SJSA1 (cell line): Measurements from ENCODE around the gene DOCK9. TPM values are rescaled to one million over a fixed set of nuclear protein-coding genes. Genes with fewer than 3 reads are reported as not detected.

Experiments
- DNase-seq, 2 experiments: peaks; one replicate each; pipeline ENCODE4 v3.0.0-alpha.2; 2015 to 2020; ENCODE audit warnings: low spot score in 2 of 2, low read depth in 1 of 2
- H3K27ac ChIP-seq: fragments of 250-450 bp; sonication (Bioruptor Pico); 2 replicates; pipeline ENCODE4 v1.5.1; 2020; ENCODE audit warnings: mild to moderate bottlenecking, moderate library complexity
- H3K27me3 ChIP-seq: fragments of 250-450 bp; sonication (Bioruptor Pico); replicated peaks from 2 replicates; pipeline ENCODE4 v1.5.1; 2020; ENCODE audit warnings: mild to moderate bottlenecking, moderate library complexity
- H3K36me3 ChIP-seq: fragments of 250-450 bp; sonication (Bioruptor Pico); 2 replicates; pipeline ENCODE4 v1.5.1; 2020; ENCODE audit warnings: mild to moderate bottlenecking
- H3K4me1 ChIP-seq: fragments of 250-450 bp; sonication (Bioruptor Pico); replicated peaks from 2 replicates; pipeline ENCODE4 v1.6.1; 2021; ENCODE audit warnings: mild to moderate bottlenecking
- H3K4me3 ChIP-seq: fragments of 250-450 bp; sonication (Bioruptor Pico); 2 replicates; pipeline ENCODE4 v1.5.1; 2020; ENCODE audit warnings: mild to moderate bottlenecking
- H3K9me3 ChIP-seq: fragments of 250-450 bp; sonication (Bioruptor Pico); replicated peaks from 2 replicates; pipeline ENCODE4 v1.5.1; 2020; ENCODE audit warnings: mild to moderate bottlenecking
- total RNA-seq: library from RNA; depleted of rRNA; stranded (reverse); fragments of >200 nt; shearing (Covaris generic); gene quantifications from 2 replicates; pipeline ENCODE4 v1.2.3, GENCODE V29; 2014

The DOCK9 gene
- total RNA-seq, 1 experiment from 2014 or later = 122 TPM

DNA sequence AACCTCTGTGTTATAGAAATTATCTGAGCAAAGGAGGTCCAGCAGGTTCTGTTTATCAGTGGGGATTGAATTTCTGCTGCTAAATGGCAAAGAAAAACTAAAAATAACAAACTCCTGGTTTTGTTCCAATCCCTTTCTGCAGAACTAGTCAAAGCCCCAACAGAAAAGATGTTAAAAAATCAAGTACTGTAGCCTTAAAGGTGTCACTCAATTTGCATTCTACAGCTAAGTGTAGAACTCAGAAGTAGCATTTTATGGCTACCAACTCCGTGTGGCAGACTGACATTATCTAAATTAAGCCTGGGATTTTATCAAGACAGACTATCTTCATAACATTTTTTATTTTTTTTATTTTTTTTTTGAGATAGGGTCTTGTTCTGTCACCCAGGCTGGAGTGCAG lies 133.8 kb downstream of the DOCK9 start:
- Histone ChIP-seq H3K36me3 (peaks cover 15% of the 10 kb centered on the region), H3K27ac (no peak overlapping the region), H3K27me3 (no peaks in the 10 kb centered on the region), H3K9me3 (no peaks in the 10 kb centered on the region), H3K4me3 (no peak overlapping the region), H3K4me1 (no peaks in the 10 kb centered on the region)
- no peak for DNase-seq

- Histone ChIP-seq H3K4me3 (no peak overlapping the region), H3K9me3 (no peaks in the 10 kb centered on the region), H3K4me1 (no peaks in the 10 kb centered on the region), H3K27ac (no peak overlapping the region), H3K36me3 (peaks cover 15% of the 10 kb centered on the region), H3K27me3 (no peaks in the 10 kb centered on the region)
- DNase-seq = peak in 1 of 2 experiments; percentile 46
These were observed 134.4 kb downstream of the DOCK9 start for GRCh38 chr13:98843482-98843877.

- Histone ChIP-seq H3K27me3 (no peaks in the 10 kb centered on the region), H3K36me3 (peaks cover 15% of the 10 kb centered on the region), H3K4me1 (no peaks in the 10 kb centered on the region), H3K9me3 (no peaks in the 10 kb centered on the region), H3K27ac (no peak overlapping the region), H3K4me3 (no peak overlapping the region)
- DNase-seq = peak; percentile 88 to 97
These were observed 134.9 kb downstream of the DOCK9 start for GRCh38 chr13:98842858-98843481.

GRCh38 chr13:98842070-98842469 lies 135.8 kb downstream of the DOCK9 start:
- Histone ChIP-seq H3K9me3 (no peaks in the 10 kb centered on the region), H3K27me3 (no peaks in the 10 kb centered on the region), H3K27ac (no peak overlapping the region), H3K4me1 (no peaks in the 10 kb centered on the region), H3K4me3 (no peak overlapping the region), H3K36me3 (peaks cover 12% of the 10 kb centered on the region)
- DNase-seq = peak in 1 of 2 experiments; percentile 59

- no peak overlapping the region for H3K4me3 ChIP-seq
- DNase-seq = peak; percentile 85 to 95
- H3K27me3 ChIP-seq = no peaks in the 10 kb centered on the region
- no peaks in the 10 kb centered on the region for H3K4me1 ChIP-seq
- H3K36me3 ChIP-seq = peaks cover 5% of the 10 kb centered on the region
- H3K9me3 ChIP-seq = no peaks in the 10 kb centered on the region
- H3K27ac ChIP-seq = no peak overlapping the region
These were observed 137.8 kb downstream of the DOCK9 start for GRCh38 chr13:98839856-98840769.

DNA sequence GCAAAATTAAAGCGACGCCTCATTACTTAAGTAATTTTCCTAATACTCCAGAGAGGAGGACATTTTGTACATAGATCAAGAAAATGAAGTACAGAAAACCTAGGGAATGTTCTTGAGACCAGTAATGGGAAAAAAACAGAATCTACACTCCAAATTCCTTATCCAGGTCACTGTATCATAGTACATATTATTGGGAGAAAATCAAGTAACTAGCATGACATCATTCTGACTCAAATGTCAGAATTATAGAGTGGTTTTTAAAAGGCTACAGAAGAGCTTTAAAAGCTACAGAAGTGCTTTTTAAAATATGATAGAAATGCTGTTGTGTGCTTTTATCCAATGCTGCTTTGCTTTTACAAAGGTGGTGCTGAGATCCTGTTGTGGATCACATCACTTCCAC lies 139.1 kb downstream of the DOCK9 start:
- Histone ChIP-seq H3K4me1 (no peaks in the 10 kb centered on the region), H3K27me3 (no peaks in the 10 kb centered on the region), H3K27ac (no peak overlapping the region), H3K36me3 (peaks cover 3% of the 10 kb centered on the region; the same call in 1 of the 2 replicates), H3K9me3 (no peaks in the 10 kb centered on the region), H3K4me3 (no peak overlapping the region)
- DNase-seq = no peak

DNA sequence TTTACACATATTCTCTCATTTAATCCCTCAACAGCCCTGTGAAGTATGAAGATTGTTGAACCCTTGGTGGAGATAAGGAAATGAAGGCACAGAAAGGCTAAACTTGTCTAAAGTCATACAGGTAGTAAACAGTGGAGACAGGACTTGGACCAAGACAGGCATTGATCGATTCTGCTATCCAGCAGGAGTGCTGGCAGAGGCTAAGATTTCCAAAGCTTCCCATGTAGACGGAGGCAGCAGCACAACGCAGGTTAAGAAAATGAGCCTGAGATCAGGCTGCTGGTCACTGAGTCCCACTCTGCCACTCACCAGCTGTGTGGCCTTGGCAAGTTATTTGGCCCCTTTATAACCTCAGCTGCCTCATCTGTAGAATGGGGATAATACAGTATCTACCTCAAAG lies 140.0 kb downstream of the DOCK9 start:
- Histone ChIP-seq H3K36me3 (peaks cover 3% of the 10 kb centered on the region; the same call in 1 of the 2 replicates), H3K4me1 (no peaks in the 10 kb centered on the region), H3K27ac (no peak overlapping the region), H3K27me3 (no peaks in the 10 kb centered on the region), H3K9me3 (no peaks in the 10 kb centered on the region), H3K4me3 (no peak overlapping the region)
- peak in 1 of 2 experiments; percentile 62 for DNase-seq

- Histone ChIP-seq H3K4me3 (no peak overlapping the region), H3K36me3 (peaks cover 13% of the 10 kb centered on the region), H3K9me3 (no peaks in the 10 kb centered on the region), H3K27me3 (no peaks in the 10 kb centered on the region), H3K27ac (no peak overlapping the region), H3K4me1 (no peaks in the 10 kb centered on the region)
- DNase-seq = peak in 1 of 2 experiments; percentile 59
These were observed 142.7 kb downstream of the DOCK9 start for GRCh38 chr13:98835156-98835555.

GRCh38 chr13:98834254-98834960 lies 143.5 kb downstream of the DOCK9 start:
- no peak overlapping the region for H3K27ac ChIP-seq
- H3K4me1 ChIP-seq = no peaks in the 10 kb centered on the region
- DNase-seq = peak in 1 of 2 experiments; percentile 61

GRCh38 chr13:98831236-98831635 lies 146.6 kb downstream of the DOCK9 start:
- no peak overlapping the region for H3K27ac ChIP-seq
- H3K9me3 ChIP-seq = no peaks in the 10 kb centered on the region
- no peaks in the 10 kb centered on the region for H3K4me1 ChIP-seq
- no peaks in the 10 kb centered on the region for H3K27me3 ChIP-seq
- peak in 1 of 2 experiments; percentile 60 for DNase-seq
- no peak overlapping the region for H3K4me3 ChIP-seq
- peaks cover 46% of the 10 kb centered on the region for H3K36me3 ChIP-seq

More at GRCh38 chr13:98834254-98834960, 143.5 kb downstream of the DOCK9 start:
- Histone ChIP-seq H3K9me3 (no peaks in the 10 kb centered on the region), H3K27me3 (no peaks in the 10 kb centered on the region), H3K36me3 (peaks cover 21% of the 10 kb centered on the region), H3K4me3 (no peak overlapping the region)

DNA sequence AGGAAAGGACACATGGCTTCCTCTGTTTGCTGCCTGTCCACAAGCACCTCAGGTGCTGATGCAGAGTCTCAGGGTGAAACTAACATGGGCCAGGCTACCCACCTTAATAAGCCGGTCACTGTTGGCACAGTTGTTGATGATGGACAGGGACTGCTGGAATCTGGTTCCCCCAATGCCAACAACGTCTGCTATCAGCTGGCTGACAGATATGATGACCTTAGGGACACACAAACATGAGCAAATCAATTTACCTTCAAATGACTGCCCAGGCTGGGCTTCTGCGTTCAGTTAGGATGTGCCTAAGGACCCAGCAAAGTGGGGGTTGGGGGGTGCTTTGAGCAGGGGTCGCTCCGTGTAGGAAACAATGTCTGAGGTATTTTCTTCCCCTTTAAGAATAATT lies 148.3 kb downstream of the DOCK9 start:
- Histone ChIP-seq H3K9me3 (no peaks in the 10 kb centered on the region), H3K27ac (no peak overlapping the region), H3K27me3 (no peaks in the 10 kb centered on the region), H3K4me3 (no peak overlapping the region), H3K36me3 (peaks cover 44% of the 10 kb centered on the region), H3K4me1 (no peaks in the 10 kb centered on the region)
- peak in 1 of 2 experiments; percentile 70 for DNase-seq

- peak in 1 of 2 experiments; percentile 42 for DNase-seq
- Histone ChIP-seq H3K36me3 (peaks cover 51% of the 10 kb centered on the region), H3K9me3 (no peaks in the 10 kb centered on the region), H3K4me1 (no peaks in the 10 kb centered on the region), H3K27me3 (no peaks in the 10 kb centered on the region), H3K27ac (no peak overlapping the region), H3K4me3 (no peak overlapping the region)
These were observed 149.2 kb downstream of the DOCK9 start for GRCh38 chr13:98828614-98829013.

- Histone ChIP-seq H3K9me3 (no peaks in the 10 kb centered on the region), H3K27me3 (no peaks in the 10 kb centered on the region), H3K36me3 (peaks cover 57% of the 10 kb centered on the region), H3K4me1 (no peaks in the 10 kb centered on the region), H3K4me3 (no peak overlapping the region), H3K27ac (no peak overlapping the region)
- peak in 1 of 2 experiments; percentile 71 for DNase-seq
These were observed 150.4 kb downstream of the DOCK9 start for GRCh38 chr13:98827449-98827848.
